DOHH2 (cell line): Measurements from ENCODE around the gene CLCN6.

Experiments
- CTCF ChIP-seq: fragments of 200-600 bp; sonication (generic); IDR thresholded peaks from one replicate; pipeline ENCODE4 v1.5.1; 2014; ENCODE audit warnings: antibody characterized with exemption, mild to moderate bottlenecking, low read depth, low read length; ENCODE audit not compliant: poor library complexity, severe bottlenecking
- EZH2phosphoT487 ChIP-seq: fragments of 200-600 bp; sonication (generic); IDR thresholded peaks from 2 replicates; pipeline ENCODE4 v1.6.1; 2017; ENCODE audit warnings: borderline replicate concordance, mild to moderate bottlenecking, antibody characterized with exemption, low read length, moderate library complexity, mixed read lengths

- TF ChIP-seq CTCF = no peak
- TF ChIP-seq EZH2phosphoT487 = no peak
These were observed 33.5 kb upstream of the CLCN6 start for GRCh38 chr1:11772458-11772857.
